GM12801 (cell line): ENCODE data around the gene CHST3.

Experiments used
- TF ChIP-seq, protein P1 (sequence below): IDR thresholded peaks from one replicate; pipeline ENCODE4 v1.5.1; 2011; ENCODE audit warnings: control low read depth; ENCODE audit not compliant: insufficient read length; ENCODE audit errors: extremely low read depth

Gene CHST3

DNA sequence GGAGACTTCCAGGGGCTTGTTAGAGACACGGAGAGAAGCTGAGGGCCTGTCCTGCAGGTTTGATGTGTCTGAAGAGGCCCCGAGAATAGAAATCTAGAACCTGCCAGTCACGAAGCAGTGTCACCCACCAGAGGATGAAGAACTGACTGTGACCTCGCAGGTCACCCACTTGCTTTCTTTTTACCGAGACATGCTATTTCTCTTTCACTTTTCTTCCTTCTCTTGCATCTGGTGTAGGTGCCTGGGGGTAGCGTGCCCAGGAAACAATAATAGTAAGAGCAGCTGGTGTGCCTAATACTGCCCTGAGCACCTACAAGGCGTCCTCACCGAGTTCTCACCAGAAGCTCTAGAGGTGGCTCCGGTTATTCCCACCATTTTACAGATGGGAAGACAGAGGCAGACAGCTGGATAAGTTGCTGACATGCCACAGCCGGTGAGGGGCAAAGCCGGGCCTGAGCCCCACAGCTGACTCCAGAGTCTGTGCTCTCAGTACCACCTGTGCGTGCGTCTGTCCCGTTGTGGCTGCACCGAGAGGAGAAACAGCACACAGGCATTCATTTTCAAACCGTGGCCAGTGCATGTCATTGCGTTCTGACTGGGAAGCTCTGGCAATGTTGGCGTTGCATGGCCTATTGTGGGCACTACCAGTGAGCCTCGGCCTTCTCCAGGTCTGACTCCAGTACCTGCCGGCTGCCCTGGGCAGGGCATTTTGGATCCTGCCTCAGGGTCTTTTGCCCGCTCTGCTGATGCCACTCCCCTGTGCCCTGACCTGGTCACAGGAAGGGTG lies 7.8 kb downstream of the CHST3 start:
- TF ChIP-seq, protein P1, sequence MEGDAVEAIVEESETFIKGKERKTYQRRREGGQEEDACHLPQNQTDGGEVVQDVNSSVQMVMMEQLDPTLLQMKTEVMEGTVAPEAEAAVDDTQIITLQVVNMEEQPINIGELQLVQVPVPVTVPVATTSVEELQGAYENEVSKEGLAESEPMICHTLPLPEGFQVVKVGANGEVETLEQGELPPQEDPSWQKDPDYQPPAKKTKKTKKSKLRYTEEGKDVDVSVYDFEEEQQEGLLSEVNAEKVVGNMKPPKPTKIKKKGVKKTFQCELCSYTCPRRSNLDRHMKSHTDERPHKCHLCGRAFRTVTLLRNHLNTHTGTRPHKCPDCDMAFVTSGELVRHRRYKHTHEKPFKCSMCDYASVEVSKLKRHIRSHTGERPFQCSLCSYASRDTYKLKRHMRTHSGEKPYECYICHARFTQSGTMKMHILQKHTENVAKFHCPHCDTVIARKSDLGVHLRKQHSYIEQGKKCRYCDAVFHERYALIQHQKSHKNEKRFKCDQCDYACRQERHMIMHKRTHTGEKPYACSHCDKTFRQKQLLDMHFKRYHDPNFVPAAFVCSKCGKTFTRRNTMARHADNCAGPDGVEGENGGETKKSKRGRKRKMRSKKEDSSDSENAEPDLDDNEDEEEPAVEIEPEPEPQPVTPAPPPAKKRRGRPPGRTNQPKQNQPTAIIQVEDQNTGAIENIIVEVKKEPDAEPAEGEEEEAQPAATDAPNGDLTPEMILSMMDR: no peak

DNA sequence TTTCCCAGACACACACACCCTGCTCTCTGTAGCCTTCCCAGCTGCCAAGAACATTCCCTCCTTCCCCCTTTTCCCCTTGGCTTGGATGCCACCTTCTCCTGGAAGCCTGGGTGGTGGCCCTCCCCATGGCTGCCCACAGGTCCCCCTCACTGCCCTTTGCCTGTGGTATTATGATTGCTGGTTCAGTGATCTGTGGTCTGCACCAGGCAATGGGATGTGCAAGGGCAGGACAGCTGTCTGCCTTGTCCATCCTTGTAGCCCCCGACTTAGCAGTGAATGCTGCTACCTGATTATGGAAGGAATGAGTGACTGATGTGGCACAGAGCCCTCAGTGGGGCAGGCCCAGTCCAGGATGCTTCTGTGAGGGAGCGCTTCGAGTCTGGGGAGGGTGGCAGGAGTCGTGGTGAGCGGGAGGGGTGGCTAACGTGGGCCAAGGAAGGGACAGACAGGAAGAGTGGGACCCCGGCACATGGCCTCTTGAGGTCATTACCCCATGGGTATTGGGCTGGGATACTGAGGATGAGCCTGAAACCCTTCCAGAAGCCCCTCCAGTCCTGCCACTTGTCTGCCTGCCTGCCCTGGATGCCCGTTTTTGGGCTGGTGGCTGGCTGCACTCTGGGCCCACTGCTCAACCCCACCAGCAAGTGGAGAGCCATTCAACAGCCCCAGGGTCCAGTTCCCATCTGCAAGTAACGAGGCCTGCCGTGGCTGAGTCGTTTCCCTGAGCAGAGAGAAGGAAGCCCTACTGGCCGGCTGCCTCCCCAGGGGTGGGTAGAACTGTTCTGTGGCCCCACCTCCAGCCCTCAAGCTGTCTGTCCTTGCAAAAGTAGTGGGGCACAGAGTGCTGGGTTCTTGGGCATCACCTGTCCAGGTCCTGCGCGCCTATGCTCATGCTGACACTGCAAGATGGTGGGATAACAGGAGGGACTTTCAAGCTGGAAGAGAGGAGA lies 8.8 kb downstream of the CHST3 start:
- TF ChIP-seq, protein P1: no peak

DNA sequence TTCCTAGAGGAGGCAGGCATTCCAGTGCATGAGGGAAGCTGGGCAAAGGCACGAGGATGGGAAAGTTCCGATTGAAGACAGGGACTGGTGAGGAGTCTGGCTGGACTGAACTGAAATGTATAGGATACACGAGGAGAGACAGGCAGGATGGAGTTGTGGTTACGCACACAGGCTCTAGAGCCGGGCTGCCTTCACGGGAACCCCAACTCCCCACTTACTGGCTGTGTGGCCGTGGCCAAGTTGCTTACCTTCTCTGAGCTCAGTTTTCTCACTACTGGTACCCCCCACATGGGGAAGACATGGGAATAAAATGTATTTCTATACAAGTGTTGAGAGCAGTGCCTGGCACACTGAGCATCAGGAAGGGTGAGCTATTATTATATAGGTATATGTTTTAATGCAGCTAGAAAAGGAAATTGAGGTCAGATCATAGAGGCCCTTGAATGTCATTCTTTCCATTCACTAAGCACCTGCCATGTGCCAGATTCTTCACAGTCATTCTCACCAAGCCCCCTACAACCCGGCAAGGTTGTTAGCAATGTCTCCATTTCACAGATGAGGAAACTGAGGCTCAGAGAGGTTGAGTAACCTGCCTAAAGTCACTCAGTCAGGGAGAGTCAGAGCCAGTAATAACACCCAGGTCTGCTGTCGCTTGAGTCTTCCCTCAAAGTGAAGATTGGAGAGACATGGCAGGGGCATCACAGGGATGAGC lies 9.7 kb downstream of the CHST3 start:
- TF ChIP-seq, protein P1: no peak

DNA sequence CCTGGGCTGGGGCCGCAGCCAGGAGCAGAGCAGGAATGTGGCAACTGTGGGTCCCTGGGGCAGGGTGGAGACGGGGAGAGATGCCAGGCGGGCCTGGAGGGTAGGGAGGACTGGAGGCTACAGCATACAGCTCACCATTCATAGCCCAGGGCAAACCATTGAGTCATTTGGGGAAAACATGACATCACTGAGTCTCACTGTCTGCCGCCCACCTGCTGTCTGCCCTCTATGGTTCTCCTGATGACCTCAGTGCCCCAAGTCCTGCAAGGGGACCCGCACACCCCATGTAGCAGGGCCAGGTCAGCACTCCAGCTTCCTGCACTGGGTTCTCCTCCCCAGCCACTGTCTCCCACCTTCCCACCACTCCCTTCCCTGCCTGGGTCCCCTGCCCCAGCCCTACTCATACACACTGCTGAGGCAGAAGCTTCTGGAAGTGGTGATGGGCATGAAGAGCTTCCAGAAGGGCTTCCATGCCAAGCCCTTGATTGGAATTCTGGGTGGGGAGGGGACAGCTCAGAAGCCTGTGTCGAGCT lies 10.4 kb downstream of the CHST3 start:
- TF ChIP-seq, protein P1: no peak

DNA sequence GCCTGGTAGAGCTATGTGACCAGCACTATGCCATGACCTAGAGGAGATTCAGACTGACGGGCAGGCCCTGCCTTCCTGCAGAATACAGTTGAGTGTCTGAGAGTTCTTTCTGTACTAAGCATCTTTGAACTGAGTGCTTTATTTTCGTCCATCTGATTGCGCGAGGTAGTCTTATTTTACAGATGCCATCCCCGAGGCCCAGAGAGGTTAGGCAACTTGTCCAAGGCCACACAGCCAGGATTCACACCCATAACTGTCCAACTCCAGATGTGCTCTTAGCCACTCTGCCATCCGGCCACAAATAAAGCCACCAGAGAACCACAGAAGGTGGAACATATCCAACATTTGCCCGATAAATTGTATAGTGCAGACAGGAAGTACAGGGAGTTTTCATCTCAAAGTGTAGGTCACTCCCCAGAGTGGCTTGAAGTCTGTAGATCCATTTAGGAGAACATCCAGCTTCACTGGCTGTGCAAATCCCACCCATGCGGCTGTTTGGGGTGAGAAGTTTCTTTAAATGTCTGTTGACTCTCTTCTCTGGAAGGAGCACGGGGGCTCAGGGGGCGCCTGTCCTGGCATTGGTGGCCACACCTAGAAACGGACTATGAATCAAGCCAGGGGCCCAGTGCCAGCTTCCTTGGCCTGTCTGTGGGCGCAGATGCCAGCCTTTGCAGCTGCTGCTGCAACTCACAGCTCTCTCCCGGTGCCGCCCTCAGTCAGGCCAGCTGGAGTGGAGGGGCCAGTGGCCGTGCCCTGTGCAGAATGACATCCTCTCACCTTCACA lies 11.1 kb downstream of the CHST3 start:
- TF ChIP-seq, protein P1: no peak

DNA sequence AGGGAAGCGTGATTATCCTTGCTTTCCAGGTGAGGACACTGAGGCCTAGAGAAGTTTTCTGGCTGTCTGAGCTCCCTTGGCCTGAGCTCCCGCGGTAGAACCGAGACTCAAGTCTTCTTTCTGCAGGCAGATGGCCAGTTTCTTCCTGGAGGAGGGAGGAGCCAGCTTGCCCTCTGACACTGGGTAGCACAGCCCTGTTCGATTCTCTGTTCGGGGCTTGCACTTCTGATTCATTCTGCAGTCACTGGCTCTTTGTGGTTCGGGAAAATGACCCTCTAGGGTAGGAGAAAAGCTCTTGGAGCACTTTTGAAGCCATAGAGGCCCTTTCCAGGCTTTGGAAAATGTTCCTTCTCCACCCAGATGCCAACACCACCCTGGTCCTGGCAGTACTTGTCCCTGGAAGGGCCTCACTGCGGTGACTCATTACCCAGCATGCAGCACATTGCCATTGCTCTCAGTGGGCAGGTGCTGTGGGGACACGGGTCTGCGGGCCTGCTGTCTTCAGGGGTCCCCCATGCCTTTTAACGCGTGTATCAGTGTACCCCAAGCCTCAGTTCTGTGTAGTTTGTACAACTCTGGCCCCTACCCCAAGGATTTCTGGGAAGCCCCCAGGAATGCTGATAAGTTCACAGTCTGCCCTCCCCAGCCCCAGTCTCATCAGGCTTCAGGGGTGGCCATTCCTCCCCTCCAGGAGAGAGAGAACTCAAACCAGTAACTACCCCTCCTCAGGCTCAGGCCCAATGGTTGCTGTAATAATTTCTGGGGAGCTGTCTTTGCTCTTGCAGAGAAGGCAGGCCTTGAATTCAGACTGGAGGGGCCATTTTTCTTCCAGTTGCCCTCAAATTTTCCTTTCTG lies 11.9 kb downstream of the CHST3 start:
- TF ChIP-seq, protein P1: no peak
